PFSK-1 (cell line): Measurements from ENCODE around the gene TMED4.

Experiments used
- FOXP2 ChIP-seq: optimal IDR thresholded peaks from 2 replicates; pipeline ENCODE3; 2011; ENCODE audit warnings: borderline replicate concordance, control low read depth, inconsistent platforms; ENCODE audit not compliant: insufficient read depth; ENCODE audit errors: extremely low read length, extremely low read depth
- POLR2AphosphoS5 ChIP-seq: IDR thresholded peaks from 2 replicates; pipeline ENCODE4 v1.6.1; 2012; ENCODE audit warnings: low read depth, mild to moderate bottlenecking, control low read depth, low read length, moderate library complexity
- REST ChIP-seq, 2 experiments: IDR thresholded peaks; 2 replicates each; pipeline versions ENCODE4 v1.6.1 to v1.8.0; 2011 to 2012; ENCODE audit warnings: low read depth in 2 of 2, low read length in 2 of 2, control low read depth in 1 of 2, inconsistent platforms in 1 of 2, mild to moderate bottlenecking in 1 of 2, moderate library complexity in 1 of 2; ENCODE audit not compliant: insufficient read depth in 1 of 2
- SIN3A ChIP-seq: IDR thresholded peaks from 2 replicates; pipeline ENCODE4 v1.6.1; 2012; ENCODE audit warnings: mild to moderate bottlenecking, low read length, moderate library complexity, borderline replicate concordance; ENCODE audit not compliant: insufficient read depth
- TAF1 ChIP-seq: IDR thresholded peaks from 2 replicates; pipeline ENCODE4 v1.6.1; 2012; ENCODE audit warnings: low read length, control low read depth, borderline replicate concordance; ENCODE audit not compliant: insufficient read depth

TMED4 gene

GRCh38 chr7:44557485-44557884 is 24.5 kb downstream of the TMED4 start:
- TF ChIP-seq TAF1, result no peak
- no peak for TF ChIP-seq SIN3A
- TF ChIP-seq REST (IDR thresholded peaks at IDR 0.05; ENCODE audit: insufficient read depth in 1 of 2, low read depth in 2 of 2, low read length in 2 of 2), result no peak
- TF ChIP-seq FOXP2, result no peak

DNA sequence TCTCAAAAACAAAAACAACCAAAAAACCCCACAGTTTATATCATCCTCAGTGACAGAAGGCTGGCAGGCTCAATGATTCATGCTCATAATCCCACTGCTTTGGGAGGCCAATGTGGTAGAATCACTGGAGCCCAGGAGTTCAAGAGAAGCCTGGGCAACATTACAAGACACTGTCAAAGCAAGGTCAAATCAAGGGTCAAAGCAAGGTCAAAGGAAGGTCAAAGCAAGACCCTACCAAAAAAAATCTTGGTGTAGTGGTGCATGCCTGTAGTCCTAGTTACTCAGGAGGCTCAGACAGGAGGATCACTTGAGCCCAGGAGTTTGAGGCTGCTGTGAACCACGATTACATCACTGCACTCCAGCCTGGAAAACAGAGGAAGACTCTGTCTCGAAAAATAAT is 26.7 kb downstream of the TMED4 start:
- no peak for TF ChIP-seq TAF1
- no peak for TF ChIP-seq POLR2AphosphoS5
- no peak for TF ChIP-seq FOXP2
- no peak for TF ChIP-seq REST (IDR thresholded peaks at IDR 0.05; ENCODE audit: insufficient read depth in 1 of 2, low read depth in 2 of 2, low read length in 2 of 2)
- TF ChIP-seq SIN3A, result no peak

- no peak for TF ChIP-seq SIN3A
- TF ChIP-seq TAF1, result no peak
- TF ChIP-seq REST (IDR thresholded peaks at IDR 0.05; ENCODE audit: insufficient read depth in 1 of 2, low read depth in 2 of 2, low read length in 2 of 2), result no peak
- no peak for TF ChIP-seq FOXP2
- TF ChIP-seq POLR2AphosphoS5, result no peak
Measured at GRCh38 chr7:44549457-44549856, 32.6 kb downstream of the TMED4 start.

GRCh38 chr7:44548893-44549292 is 33.1 kb downstream of the TMED4 start:
- TF ChIP-seq REST (IDR thresholded peaks at IDR 0.05; ENCODE audit: insufficient read depth in 1 of 2, low read depth in 2 of 2, low read length in 2 of 2), result no peak
- no peak for TF ChIP-seq POLR2AphosphoS5
- TF ChIP-seq TAF1, result no peak
- TF ChIP-seq SIN3A, result no peak
- TF ChIP-seq FOXP2, result no peak

DNA sequence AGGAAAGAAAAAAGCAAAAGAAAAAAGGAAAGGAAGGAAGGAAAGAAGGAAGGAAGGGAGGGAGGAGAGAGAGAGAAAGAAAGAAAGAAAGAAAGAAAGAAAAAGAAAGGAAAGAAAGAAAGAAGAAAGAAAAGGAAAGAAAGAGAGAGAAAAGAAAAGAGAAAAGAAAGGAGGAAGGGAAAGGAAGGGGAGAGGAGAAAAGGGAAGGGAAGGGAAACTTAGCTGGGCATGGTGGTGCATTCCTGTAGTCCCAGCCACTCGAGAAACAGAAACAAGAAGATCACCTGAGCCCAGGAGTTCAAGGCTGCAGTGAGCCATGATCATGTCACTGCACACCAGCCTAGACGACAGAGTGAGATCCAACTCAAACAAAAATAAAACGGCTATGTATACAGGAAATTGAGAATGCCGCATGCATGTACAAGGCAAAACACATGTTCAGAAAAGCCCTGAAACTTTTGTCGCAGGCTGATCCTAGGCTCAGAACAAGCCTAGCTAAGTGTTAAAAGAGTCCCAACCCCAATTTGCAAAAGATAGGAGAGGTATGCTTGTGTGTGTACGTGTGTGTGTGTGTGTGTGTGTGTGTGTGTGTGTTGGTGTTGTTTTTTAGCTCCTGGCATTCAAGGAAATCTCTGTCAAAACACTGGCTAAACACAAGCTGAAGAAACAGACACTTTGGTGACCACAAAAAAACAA is 34.3 kb downstream of the TMED4 start:
- TF ChIP-seq REST (IDR thresholded peaks at IDR 0.05; ENCODE audit: insufficient read depth in 1 of 2, low read depth in 2 of 2, low read length in 2 of 2) (no peak), POLR2AphosphoS5 (no peak), FOXP2 (no peak), TAF1 (no peak), SIN3A (no peak)
